Activated T-cell treated with anti-CD3 and anti-CD28 coated beads for 4 hours (primary cell): ENCODE data around the gene RBM8A.
"Not testable (repeated sequence)": the region's sequence is repeated elsewhere in the genome, so short reads cannot be mapped to it uniquely, and the experiment has no call there.

Source experiments
- DNase-seq: peaks from one replicate; pipeline ENCODE4 v3.0.0-alpha.2; 2020

Gene RBM8A

DNA sequence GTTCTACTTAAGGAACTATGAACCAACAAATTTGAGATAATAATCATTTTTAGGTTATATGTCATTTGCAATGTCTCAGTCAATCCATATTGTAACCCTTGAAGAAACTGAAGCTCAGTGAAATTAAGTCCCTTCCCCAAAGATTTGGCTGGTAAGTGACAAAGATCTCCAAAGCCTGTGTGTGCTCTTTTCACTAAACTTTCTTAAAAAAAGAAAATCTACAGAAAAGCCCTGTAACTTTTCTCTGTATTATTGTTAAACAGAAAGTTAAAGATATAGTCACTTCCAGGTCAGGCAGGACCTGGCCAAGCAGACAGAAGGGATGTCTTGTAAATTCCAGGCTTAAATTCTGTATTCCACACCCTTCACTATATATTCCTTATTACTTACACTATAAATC, 29.1 kb upstream of the RBM8A start:
- DNase-seq: no peak

DNA sequence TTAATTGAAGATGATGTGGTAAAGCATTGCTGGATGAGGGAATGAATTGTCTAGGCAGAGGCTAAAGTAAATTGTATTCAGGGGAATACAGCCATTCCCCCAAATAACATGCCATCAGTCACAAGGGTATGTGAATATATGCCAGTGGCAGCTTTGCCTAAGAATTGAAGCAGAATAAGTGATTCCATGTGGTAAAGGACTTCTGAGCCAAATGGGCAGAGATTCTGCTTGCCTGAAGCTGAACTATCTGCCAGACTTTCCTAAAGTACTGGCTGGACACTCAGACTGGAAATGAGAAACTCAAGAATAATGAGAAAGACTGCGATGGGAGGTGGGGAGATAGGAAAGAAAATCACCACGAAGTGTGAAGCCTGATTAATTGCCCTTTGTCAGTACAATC, 28.2 kb upstream of the RBM8A start:
- DNase-seq: no peak

DNA sequence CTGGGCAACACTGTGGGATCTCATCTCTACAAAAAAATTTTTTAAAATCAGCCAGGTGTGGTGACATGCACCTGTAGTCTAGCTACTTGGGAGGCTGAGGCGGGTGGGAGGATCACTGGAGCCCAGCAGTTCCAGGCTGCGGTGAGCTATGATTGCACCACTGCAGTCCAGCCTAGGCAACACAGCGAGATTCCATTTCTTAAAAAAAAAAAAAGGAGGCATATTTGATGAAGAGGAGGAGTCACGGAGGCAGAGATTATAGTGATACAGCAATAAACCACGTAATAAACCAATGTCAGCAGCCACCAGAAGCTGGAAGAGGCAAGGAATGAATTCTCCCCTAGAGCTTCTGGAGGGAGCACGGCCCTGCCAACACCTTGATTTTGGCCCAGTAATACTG, 26.6 kb upstream of the RBM8A start:
- DNase-seq: no peak

DNA sequence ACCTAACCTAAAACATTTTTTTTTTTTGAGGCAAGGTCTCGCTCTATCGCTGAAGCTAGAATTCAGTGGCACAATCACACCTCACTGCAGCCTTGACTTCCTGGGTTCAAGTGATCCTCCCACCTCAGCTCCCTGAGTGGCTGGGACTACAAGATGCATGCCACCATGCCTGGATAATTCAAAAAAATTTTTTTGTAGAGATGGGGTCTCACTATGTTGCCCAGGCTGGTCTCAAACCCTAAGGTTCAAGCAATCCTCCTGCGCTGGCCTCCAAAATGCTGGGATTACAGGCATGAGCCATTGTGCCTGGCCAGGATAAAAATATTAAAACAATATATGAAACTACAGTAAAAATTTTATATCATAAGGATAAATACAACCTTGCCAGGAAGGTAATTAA, 25.6 kb upstream of the RBM8A start:
- no peak for DNase-seq

DNA sequence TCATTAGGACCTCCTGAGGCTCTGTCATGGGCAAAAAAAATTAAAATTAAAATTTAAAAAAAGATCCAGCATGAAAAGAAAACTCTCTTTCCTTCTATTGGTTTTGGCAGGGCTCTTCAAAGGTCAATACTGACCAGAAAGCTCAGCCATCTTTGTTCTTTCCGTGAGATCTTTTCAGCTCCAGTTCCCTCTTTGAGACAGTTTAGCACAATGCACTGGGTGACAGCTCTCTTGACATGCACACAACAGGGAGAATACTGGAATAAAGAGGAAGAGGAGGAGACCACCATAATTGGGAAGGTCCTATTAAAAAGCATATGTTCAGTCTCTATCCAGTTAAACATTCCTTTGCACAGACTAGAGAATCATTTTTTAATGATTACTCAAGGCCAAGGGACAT, 24.2 kb upstream of the RBM8A start:
- DNase-seq: no peak

DNA sequence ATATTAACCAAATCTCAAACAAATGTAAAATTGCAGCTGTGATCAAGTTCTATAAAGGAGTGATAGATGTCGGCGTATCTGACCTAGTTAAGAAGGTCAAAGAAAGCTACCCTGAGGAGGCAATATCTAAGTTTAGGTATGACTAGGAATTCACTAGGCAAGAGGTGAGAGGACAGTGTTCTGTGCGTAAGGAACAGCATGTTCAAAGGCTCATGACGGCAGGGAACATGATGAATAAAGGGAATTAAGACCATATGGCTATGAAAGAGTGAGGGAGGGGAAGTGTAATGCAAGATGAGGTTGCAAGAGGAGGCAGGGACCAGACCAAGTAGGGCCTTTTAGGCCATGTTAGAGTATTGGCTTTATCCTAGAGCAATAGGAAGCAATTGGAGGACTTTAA, 21.9 kb upstream of the RBM8A start:
- no peak for DNase-seq

DNA sequence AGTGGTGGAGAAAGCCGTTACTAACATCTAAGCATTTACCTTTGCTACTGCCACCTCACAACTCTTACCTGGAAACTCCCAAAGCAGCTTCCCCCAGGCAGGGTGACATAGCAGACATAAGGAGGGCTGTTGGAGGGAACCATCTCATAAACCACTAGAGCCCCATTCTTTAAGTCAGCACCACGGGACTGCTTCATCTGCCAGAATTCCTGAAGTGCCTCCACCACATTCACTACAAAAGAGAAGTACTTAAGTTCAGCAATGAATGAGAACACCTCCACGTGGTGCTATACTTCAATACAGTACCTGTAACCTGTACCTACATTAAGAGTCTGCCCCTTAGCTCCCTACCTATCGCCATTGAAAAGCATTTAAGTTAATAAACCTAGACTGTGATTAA, 20.3 kb upstream of the RBM8A start:
- DNase-seq: no peak

DNA sequence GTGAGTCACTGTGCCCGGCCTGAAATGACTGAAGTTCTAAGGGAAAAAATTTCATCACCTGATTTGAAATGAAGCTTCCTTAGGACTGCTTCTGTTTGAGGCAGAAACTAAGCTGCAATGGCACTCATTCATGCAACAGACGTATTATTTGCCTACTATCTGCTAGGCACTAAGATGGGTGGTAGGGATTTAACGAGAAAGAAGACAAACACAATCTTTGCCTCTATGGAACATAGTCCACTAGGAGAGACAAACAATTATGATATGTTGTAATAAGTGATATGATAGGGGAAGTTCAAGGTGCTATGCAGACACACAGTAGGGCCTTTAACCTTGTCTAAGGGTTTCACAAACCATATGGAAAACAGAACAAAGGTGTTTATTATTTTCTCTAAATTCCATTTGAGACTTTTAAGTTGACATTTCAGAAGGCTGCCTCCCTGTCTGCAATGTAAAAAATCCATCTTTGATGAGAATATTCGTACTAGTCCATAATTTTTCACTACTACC, 19.2 kb upstream of the RBM8A start:
- DNase-seq: no peak

DNA sequence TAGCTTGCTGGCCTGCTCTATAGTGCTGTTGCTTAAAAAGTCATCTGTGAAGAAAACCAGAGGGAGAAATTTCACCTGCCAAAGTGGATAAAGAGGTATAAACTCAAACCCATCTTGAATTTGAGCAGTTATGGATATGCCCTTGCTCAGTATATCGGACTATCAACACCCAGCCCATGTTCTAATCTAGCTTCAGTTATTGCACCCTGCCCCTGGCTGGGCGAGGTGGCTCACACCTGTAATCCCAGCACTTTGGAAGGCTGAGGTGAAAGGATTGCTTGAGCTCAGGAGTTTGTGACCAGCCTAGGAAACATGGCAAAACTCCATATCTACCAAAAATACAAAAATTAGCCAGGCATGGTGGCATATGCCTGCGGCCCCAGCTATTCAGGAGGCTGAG, 17.2 kb upstream of the RBM8A start:
- DNase-seq: no peak

DNA sequence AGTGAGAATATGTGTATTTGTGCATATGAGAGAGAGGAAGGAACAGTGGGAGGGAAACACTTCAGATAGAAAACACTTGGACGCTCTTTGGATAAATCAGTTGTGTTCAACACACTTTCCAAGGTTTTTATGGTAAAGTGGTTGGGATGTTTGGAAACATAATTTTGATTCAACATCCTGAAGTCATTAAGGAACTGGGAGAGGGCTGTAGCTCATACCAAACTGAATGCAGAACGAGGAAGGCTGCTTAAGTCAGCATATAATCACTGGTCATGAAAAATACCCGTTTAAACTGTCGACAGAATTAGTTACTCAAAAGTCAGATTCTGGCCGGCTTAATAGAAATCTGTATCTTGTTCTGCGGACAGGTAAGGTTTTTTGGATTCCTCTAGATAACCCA, 15.6 kb upstream of the RBM8A start:
- DNase-seq: no peak

DNA sequence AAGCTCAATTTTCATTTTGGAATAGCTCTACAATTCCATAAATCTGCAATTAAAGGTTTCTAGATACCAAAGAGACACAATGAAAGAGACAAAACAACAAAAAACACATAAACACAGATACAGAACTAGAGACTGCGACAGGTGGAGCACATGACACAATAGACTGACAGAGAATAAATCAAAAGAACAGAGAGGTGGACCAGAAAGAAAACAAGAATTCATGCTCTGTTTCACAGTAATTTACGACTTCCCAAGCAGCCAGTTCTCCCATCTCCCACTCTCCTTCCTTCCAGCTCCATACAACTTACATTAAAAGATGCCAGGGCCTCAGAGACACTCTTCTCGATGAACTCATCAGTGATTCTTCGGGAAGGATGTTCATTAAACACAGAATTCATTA, 15.1 kb upstream of the RBM8A start:
- no peak for DNase-seq

DNA sequence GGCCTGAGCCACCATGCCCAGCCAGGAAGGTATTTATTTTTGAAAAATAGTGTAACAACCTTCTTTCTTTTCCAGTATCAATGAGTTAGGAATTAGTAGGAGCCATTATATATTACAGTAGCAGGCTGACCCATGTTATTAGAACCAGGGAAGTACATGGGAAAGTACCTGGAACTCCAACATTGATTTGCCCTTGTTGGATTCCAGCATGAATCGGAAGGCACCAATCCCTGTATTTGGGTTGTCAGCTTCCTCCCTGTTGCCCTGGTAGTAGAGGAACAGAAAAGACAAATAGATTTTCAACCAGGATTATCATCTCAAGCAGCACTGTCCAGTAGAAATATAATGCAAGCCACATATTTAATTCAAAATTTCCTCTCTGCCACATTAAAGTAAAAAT, 10.2 kb upstream of the RBM8A start:
- no peak for DNase-seq

DNA sequence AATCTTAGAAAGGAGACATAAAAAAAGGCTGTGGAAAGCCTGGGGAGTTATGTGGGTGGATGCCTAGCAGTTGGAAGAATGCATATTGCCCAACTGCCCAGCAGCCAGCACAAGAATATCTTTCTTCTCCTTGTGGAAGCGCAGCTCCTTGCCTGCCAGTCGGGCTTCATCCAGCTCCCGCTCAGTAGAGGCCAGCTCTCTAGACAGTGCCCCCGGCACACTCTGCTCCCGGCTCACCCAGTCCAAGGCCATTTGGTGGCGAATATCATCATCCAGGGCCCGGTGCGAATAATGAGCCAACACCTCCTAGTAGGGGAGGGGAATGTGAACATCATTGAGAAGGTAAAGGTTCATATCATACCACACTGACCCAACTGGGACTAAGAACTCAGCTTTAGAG, 9.0 kb upstream of the RBM8A start:
- DNase-seq: no peak

DNA sequence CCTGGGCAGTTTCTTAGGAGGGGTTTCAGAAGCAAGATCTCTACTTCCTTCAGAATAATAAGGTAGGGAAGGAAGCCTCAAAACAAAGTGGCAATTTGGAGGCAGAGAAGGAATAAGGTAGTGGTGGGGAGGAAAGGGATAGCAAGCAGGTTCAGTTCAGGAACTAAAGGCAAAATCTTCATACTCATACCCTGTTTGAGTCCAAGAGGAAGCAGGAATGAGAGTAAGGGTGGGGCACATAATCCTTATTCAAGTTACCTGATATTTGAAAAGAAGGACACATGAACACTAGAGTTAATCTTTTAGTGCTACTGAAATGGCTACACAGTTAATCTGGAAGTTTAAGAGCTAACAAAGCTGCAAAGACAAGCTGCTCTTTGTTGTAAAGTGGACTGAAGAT, 8.4 kb upstream of the RBM8A start:
- no peak for DNase-seq

DNA sequence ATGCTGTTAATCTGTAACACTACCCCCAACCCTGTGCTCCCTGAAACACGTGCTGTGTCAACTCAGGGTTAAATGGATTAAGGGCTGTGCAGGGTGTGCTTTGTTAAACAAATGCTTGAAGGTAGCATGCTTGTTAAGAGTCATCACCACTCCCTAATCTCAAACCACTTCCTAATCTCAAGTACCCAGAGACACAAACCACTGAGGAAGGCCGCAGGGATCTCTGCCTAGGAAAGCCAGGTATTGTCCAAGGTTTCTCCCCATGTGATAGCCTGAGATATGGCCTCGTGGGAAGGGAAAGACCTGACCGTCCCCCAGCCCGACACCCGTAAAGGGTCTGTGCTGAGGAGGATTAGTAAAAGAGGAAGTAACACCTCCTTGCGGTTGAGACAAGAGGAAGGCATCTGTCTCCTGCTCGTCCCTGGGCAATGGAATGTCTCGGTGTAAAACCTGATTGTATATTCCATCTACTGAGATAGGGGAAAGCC, 5.3 kb upstream of the RBM8A start:
- DNase-seq: not testable (repeated sequence)

DNA sequence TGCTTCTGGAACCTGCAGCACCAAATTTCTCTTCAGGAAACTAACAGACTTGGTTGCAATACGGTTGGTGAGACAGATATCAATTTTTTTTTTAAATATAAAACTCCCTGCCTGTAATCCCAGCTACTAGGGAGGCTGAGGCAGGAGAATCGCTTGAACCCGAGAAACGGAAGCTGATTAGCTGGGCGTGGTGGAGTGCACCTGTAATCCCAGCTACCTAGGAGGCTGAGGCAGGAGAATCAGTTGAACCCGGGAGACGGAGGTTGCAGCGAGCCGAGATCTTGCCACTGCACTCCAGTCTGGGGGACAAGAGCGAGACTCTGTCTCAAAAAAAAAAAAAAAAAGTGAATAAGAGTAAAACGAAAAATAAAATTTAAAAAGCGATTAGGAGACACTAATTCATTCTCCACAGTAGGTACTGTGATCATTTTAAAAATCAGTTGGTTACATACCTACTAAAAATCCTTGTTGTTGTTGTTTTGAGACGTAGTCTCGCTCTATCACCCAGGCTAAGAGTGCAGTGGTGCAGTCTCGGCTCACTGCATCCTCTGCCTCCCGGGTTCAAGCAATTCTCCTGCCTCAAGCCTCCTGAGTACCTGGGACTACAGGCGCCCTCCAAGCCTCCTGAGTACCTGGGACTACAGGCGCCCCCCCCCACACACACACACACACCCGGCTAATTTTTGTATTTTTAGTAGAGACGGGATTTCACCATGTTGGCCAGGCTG, 796 bp upstream of the RBM8A start:
- no peak for DNase-seq

DNA sequence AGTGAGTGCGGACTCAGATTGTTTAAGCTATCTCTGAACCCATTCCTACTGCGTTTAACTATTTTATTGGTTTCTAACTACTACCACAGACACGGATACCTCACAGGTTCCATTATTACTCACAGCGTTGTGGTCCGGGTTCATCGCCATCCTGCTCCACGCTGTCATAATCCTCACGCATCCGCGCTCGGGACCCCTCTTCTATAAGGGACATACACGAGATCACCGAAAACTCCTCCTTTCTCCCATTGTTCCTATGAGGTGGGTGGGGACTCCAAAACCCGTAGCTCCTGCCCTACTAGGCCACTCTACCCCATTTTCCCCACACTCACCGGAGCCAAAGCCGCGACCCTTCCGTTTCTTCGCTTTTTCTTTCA, 610 bp downstream of the RBM8A start:
- DNase-seq: peak; percentile 40

DNA sequence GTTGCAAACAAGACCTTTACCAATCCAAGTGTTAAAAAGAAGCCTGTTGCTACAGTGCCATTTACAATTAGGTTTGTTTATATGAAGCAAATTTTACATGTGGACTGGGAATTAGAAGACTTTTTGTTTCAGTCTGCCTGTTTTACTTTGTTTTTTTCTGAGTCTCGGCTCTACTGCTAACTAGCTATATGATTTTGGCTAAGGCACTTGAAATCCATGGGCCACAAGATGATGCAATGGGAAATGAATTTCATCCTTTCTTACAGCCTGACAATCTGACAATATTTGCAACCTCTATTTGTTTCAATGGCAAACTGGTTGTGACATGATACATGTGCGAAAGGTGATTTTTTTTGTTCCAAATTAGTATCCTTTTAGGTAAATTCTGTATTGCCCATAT, 5.0 kb downstream of the RBM8A start:
- no peak for DNase-seq

DNA sequence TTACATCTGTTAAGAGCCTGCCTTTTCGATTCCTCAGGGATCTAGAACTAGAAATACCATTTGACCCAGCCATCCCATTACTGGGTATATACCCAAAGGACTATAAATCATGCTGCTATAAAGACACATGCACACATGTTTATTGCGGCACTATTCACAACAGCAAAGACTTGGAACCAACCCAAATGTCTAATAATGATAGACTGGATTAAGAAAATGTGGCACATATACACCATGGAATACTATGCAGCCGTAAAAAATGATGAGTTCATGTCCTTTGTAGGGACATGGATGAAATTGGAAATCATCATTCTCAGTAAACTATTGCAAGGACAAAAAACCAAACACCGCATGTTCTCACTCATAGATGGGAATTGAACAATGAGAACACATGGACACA, 7.0 kb downstream of the RBM8A start:
- DNase-seq: not testable (repeated sequence)

DNA sequence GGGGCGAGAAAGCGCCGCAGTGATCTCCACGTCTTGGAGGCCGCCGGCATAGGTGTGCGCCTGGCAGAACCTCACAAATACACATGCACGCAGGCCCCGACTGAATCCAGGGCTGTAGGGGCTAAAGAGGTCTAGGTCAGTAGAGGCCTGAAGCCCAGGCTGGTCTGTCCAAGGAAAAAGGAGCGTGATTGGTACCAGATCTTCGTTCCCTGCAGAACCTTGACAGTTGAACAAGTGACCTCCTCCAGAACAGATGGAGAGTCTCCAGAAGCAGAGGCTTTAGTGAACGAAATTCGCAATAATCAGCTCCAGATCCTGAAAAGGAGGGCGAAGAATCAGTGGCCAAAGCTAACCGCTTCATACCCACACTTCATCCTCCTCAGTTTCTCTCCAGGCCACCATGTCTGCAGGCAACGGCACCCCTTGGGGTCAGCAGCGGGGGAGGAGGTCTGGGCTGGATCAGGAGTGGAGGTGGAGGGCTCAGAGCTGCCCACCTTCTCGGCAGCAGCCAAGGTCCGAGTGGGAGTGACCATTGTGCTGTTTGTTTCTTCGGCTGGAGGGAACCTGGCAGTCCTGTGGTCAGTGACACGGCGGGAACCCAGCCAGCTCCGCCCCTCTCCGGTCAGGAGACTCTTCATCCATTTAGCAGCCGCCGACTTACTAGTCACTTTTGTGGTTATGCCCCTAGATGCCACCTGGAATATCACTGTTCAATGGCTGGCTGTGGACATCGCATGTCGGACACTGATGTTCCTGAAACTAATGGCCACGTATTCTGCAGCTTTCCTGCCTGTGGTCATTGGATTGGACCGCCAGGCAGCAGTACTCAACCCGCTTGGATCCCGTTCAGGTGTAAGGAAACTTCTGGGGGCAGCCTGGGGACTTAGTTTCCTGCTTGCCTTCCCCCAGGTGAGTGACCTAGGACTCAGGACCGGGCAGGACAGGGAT, 8.0 kb downstream of the RBM8A start:
- DNase-seq: no peak

DNA sequence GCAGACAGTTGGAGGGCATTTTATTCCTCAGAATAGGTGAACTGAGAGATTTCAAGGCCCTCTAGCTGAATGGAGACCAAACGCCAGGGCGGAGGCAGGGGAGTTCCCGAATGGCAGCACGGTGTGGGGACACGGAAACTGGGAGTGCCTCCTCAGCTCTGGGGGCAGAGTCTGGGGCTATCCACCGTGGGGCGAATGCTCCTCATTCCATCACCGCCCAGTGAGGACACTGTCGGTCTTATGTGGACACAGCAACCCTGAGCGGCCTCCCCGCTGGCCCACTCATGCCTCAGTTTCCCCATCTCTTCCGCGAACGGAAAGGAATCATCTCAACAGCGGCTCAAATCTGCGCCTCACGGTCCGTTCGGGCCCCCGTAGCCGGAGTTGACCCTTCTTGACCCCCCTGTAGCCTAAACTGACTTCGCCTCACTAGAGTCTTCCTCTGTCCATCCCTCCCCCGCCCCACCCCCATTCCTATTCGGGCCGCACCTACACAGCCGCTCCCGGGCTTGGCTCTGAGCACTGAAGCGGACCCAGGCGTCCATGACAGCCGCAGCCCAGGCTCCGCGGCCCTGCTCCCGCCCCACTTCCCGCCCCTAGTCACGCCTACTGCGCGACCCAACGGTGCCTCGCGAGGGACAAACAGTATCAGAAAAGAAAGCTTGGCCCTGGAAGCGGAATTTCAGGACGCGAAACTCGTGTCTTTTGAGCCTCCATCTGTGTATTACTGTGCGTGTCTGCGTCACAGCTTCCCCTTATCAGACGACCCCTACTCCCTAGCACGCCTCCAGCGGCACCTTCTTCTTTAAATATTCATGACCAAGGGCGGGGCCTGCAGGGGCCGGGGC, 8.9 kb downstream of the RBM8A start, which contains the start of gene PEX11B:
TSS of gene PEX11B (minus strand) at position 574 of the 848 bp plus-strand sequence. CDS start at position 545, 29 bp downstream.
- peak; percentile 91 for DNase-seq

DNA sequence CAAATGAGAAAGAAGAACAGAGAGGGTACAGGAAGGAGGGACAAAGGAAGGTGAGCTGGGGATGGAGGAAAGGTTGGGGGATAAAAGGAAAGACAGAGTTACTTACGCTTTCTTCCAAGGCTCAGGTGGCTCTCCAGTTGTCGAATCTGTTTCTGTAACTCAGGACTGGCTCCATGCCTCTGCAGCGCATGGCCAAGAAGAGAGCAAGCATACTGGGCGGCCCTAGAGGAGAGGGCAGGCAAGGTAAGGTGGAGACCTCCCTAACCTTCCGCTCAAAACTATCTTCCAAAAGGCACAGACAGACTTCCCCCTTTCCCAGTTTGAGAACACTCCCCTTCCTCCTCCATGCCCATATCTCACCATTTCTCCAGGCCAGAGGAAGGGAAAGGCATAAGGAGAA, 9.7 kb downstream of the RBM8A start:
- DNase-seq: no peak

DNA sequence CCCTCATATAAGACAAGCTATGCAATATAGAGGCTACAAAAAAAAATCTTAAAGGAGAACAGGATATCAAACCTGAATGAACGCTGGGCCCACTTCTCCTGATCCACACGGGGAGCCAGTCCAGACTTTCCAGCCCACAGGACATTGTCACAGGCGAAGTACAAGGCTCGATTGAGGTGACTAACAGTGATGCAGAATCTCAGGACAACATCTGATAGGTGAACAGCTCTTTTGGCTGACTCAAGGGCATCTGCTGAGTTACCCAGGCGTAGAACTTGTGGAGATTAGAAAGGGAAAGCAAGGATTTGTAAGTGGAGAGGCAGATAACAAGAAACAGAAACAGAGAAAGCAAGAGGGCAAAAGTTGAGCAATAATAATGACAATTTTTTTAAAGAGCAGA, 10.5 kb downstream of the RBM8A start:
- DNase-seq: no peak
